Thyroid gland (tissue), 4 donors: ENCODE measurements around the gene NRARP.

ENCODE experiments used
- CTCF ChIP-seq, 6 experiments: fragments of 200-600 bp in 3 of 6; fragments of 450-650 bp in 3 of 6; sonication (generic) in 3 of 6; IDR thresholded peaks; one replicate each; pipeline ENCODE4 v1.5.1; 2016 to 2019; ENCODE audit warnings: antibody characterized with exemption in 6 of 6, mild to moderate bottlenecking in 2 of 6, inconsistent platforms in 1 of 6, moderate library complexity in 1 of 6
- POLR2A ChIP-seq, 2 donors: fragments of 450-650 bp; IDR thresholded peaks; one replicate each; pipeline ENCODE4 v1.6.1; 2017; ENCODE audit warnings: antibody characterized with exemption in 2 of 2, mild to moderate bottlenecking in 2 of 2, moderate library complexity in 1 of 2

DNA sequence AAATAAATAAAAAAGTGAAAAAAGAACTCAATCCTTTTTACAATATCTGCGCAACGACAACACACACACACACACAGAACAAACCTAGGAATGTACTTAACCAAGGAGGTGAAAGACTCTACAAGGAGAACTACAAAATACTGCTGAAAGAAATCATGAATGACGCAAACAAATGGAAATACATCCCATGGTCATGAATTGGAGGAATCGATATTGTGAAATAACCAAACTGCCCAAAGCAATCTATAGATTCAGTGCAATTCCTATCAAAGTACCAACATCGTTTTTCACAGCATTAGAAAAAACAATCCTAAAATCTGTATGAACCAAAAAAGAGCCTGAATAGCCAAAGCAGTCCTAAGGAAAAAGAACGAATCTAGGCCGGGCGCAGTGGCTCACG lies 29.9 kb upstream of the NRARP start:
- TF ChIP-seq POLR2A (IDR thresholded peaks at IDR 0.05) (no peak), CTCF (IDR thresholded peaks at IDR 0.05) (no peak)
